DMS114 treated with DMSO at 0.1 percent for 48 hours (cell line): ENCODE data around the gene SPNS2.

Experiments used
- DNase-seq: peaks from one replicate; lab custom pipeline; 2025; ENCODE audit not compliant: unreplicated experiment; lab: John Stamatoyannopoulos, UW

The SPNS2 gene

GRCh38 chr17:4549781-4550533 lies 51.3 kb downstream of the SPNS2 start:
- no peak for DNase-seq

- DNase-seq: no peak
These were observed 51.9 kb downstream of the SPNS2 start for GRCh38 chr17:4550534-4551039.

DNA sequence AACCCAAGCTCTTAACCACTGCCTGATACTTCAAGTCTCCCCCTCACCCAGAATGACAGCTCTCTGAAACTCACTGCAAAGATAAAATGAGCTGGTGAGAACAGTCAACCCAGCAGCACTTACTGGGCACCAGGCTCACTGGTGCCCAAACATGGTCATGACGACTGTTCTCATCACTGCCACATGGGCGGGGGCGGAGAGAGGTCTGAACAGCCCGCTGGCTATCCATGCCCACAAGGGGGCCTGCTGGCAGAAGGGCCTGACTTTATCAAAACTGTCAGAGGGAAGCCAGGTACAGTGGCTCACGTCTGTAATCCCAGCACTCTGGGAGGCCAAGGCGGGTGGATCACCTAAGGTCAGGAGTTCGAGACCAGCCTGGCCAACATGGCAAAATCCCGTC lies 52.5 kb downstream of the SPNS2 start:
- DNase-seq: peak; percentile 10

- no peak for DNase-seq
These were observed 53.3 kb downstream of the SPNS2 start for GRCh38 chr17:4551796-4552525.

DNA sequence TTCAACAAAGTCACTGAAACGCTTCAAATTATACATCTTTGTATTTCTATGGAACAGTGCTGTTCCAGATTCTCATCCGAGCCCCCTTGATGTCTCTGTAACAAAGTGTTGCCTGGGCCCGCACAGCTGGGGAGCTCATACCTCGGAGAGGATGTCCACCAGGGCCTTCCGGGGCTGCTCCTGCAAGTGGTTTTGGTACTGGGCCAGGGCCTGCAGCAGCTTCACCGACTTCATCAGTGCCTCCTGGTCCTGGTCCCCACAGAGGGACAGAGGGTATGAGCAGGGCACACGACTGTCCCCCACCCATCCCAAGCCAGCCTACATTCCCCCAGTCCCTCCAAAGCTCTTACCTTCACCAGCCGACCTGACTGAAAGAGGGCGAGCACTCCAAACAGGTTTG lies 55.0 kb downstream of the SPNS2 start:
- DNase-seq: no peak

DNA sequence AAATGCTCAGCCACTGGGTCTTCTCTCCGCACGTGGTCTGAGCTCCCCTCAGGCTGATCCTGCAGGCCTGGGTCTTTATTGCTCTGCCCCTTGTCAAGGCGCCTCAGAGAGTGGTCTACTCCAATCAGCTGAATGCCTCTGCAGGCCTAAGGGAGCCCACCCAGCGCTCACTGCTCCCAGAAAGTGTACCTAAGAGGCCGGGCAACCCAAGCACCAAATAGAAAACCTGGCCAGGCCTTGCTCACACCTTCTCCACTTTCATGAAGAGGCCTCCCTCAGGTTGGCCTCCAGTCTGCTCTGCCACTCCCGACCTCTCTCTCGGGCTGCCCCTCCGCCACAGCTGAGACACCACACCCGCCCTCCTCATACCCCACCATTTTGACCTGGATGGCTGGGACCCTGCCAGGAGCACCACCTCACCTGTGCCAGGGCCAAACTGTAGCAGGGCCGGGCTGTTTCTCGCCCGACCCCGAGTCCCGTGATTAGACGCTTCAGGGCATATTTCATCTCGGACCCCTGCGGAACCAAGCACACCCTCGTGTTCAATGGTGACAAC lies 55.8 kb downstream of the SPNS2 start:
- DNase-seq: no peak

DNA sequence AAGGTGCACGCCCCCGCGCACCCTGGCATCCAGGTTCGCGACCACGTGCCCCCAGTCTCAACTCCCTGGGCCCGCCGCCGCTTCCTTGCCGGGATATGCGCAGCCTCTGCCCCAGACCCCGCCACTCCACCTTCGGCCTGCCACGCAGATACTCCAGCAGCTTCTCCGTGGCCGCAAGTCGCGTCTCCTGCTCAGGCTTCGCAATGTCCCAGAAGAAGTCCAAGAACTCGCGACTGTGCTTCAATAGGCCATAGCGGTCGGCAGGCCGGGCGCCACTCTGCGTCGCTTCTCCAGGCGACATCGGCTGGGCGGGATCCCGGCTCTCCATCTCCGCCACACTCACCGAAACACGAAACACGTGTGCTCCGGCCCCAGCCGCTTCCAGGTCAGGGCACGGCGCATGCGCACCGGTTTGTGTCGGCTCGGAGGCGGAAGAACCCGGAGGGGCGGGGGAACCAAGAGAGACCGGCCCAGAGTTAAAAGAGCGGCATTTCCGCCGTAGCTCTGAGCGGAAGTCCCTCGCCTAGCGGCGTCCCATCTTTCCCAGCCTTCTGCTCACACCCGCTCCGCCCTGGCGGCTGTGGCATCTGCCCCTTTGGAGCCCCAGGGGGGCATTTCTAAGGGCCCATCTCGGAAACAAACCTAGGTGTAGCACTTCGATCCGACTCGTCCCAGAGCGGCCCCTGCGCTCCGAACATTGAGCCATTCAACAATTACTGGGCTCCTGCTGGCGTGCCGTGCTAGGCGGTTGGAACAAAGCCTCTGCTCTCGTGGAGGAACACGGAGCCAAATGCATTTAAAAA lies 56.5 kb downstream of the SPNS2 start, which contains the start of gene MYBBP1A:
MYBBP1A (minus strand) TSS at position 388 of the 803 bp plus-strand sequence; CDS start at position 328, 60 bp downstream.
- DNase-seq: peak; percentile 91

DNA sequence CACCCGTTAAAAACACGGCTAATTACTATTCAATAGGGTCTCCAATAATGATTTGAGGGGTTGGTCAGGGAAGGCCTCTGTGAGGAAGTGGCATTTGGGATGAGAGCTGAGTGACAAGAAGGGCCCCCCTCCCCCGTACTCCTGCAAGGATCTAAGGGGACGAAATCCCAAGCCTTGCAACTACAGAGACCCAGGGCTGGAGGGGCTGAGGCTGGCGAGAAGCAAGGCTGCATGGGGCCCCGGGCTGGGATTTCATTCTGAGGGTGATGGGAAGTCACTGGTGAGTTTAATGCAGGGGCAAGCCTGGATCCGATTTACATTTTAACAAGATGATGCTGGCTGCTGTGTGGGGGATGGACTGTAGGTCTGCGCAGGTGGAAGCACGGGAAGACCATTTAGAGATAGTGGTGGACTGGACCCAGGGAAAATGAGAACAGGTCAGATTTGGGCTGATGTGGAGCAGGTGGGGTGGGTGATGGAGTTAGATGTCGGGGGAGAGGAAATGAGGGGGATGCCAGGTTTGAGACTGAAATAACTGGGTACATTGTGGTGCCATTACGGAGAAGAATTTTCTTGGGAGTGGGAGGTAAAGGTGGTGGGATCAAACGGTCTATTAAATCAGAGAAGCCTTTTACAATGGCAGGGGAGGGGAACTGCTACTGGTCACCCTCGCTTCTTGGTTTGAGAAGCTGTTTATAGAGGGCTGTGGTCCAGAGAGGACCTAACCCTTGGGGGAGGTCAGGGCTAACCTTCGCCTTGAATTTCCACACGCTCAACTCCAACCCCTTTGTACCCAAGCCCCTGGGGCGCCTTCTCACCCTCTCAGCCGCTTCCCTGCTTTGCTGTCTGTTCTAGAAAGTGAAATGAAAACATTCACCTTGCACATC lies 57.4 kb downstream of the SPNS2 start:
- DNase-seq: no peak

DNA sequence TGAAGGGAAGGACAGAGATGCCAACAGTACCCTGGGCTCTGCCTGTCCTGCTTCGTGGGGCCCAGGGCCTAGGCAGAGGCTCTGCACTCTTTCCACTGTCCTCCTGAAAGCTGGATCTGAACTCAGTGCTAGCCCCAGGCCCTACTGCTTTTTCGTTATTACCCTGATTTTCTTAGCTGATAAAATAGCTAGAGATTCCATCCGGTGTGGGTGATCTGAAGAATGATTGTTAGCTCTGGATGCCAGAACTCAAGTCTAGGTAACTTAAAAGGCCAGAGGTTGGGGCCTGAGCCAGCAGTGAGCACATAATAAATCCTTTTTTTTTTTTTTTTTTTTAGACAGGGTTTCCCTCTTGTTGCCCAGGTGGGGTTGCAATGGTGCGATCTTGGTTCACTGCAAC lies 58.3 kb downstream of the SPNS2 start:
- DNase-seq: no peak

DNA sequence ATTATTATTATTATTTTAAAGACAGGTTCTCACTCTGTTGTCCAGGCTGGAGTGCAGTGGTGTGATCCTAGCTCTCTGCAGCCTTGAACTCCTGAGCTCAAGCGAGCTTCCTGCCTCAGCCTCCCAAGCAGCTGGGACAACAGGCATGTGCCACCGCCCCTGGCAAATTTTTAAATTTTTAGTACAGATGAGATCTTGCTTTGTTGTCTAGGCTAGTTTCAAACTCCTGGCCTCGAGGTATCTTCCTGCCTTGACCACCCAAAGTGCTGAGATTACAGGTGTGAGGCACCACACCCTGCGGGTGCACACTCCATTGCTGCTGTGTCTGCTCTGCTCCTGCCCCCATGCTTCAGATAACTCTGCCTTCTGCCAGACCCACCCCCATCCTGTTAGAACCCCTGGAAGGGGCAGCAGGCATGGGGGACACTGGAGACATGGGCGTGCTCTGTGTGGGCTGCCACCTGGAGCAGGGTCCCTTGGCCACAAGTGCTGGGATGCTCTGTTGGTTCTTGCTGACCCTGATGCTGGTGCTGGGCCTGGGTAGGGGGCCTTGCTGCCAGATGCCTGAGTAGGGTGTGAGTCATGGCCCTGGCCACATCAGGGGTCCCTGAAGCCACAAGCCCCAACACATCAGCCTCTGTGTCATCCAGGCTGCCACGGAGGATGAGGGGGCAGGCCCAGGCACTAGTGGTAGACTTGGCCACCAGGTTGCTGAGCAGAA lies 59.1 kb downstream of the SPNS2 start:
- DNase-seq: no peak

DNA sequence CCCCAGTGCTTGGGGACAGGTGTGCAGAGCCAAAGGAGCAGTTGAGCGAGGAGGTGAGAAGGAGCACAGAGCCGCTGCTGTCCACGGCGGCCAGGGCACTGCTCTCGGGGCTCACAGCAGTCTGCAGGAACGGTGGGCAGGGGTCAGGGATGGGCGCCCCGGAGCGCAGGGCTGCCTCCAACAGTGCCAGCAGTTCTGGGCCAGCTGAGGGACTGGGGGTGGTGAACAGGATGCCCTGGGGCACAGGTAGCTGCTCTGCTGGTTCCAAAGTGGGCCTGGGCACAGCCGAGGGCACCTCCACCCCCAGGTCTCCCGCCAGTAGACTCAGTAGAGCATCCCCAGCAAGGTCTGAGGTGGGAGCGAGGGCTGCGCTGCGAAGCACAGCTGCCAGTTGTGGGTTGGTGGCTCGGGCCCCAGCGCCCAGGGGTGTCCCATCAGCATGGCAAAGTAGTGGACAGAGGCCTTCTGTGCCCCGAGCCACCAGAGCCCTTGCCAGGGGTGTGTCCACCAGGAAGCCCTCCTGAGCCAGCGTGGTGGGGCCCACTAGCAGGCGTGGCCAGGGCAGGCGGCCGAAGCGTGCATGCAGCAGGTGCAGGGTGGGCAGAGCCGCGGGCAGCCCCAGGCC lies 59.8 kb downstream of the SPNS2 start:
- DNase-seq: no peak

GRCh38 chr17:4559139-4559791 lies 60.6 kb downstream of the SPNS2 start:
- no peak for DNase-seq

DNA sequence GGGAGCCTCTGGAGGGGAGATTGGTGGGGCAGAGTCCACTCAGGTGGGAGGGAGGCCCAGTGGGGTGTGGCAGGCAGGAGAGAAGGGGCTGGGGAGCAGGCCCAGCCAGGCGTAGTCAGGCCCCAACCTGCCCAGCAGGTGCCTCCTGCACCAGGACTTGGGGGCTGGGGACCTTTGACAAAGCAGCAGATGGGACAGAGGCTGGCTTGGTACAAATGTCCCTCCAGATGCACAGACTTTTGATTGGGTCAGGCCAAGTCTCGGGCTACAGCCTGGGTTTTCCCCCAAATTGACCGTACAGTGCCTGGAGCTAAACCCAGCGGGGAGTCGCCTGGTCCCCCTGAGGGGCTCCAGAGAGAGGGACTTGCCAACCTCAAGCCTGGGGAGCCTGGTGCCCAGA lies 61.3 kb downstream of the SPNS2 start:
- no peak for DNase-seq

GRCh38 chr17:4560421-4560820 lies 61.7 kb downstream of the SPNS2 start, which contains the start of gene GGT6:
TSS of gene GGT6 (minus strand) at chr17:4560577. CDS start at chr17:4560521, 56 bp downstream.
- DNase-seq: no peak

- no peak for DNase-seq
These were observed 62.2 kb downstream of the SPNS2 start for GRCh38 chr17:4560837-4561256.

DNA sequence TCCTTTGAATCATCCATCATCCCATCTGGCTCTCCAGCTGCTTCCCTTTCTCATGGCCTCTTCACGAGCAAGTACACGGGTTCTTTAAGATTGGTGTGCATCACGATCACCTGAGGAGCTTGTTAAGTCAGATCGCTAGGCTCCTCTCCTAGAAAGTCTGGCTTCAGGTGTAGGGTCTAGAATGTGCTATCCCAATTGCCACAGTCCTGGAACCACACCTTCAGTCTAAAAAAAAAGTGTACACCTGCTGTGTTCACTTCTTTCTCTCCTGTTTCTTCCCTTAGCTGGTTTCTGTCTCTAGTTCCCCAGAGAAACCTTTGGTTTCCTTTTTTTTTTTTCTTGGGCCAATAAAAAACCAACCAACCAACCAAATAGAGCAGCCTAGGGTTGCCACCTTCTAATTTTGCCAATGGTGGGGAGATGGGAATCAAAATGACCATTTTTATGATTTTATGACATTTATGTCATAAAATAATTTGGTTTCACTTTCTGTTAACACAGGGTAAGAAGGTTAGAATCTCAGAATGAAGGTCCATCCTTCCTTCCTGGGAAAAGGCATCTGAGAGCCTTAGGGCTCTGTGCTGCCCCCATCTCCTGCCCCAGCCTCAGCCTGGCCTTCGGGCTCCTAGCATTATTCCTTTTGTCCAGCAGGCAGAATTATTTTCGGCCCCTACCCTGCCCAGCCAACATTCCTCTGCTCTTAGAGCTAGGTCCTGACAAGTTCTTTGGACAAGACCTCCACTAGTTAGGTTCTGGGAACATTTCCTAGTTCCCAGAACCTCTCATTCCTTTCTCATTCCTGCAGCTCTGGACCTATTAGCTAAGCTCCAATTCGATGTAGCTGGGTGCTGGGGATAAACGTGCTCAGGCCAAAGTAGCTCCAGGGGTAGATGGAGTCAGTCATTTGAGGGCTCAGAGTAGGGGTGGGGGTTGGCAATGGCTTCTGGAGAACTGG lies 63.6 kb downstream of the SPNS2 start:
- DNase-seq: no peak
